K562 (cell line): ENCODE results near the gene C1orf116. TPM values are rescaled to one million over a fixed set of nuclear protein-coding genes. Genes with fewer than 3 reads are reported as not detected.

ENCODE experiments used
- ATAC-seq: fragments of 200-7000 bp; cut with Tn5 transposase; 3 replicates; pipeline ENCODE4 v1.9.1; 2020; ENCODE audit warnings: moderate library complexity
- BruUV-seq: library from RNA; stranded (reverse); fragments of 400-500 nt; replicated peaks from 2 replicates; lab custom pipeline; 2021; lab: Mats Ljungman, UMichigan
- CTCF ChIA-PET: fragments of 300-600 bp; formaldehyde crosslinking; extraction: SDS; loops from one replicate; lab custom pipeline; 2021; ENCODE audit warnings: low intra/inter-chr PET ratio; lab: Yijun Ruan, JAX
- POLR2A ChIA-PET: fragments of 300-600, 350-650 bp; sonication (Branson Sonifier 250); formaldehyde crosslinking; extraction: SDS; loops from one replicate; lab custom pipeline; 2021; ENCODE audit warnings: antibody characterized with exemption, inconsistent platforms; lab: Yijun Ruan, JAX
- DNase-seq, 4 experiments: peaks; one replicate each; pipeline versions ENCODE4 v3.0.0 to v3.0.0-alpha.2; 2011 to 2018; ENCODE audit warnings: low spot score in 3 of 4, mixed read lengths in 3 of 4; ENCODE audit errors: extremely low read depth in 1 of 4
- FAIRE-seq: peaks from 2 replicates; lab custom pipeline; 2011; peaks lifted over from hg19 to GRCh38; lab: Jason Lieb, UNC
- H2AFZ ChIP-seq: 2 replicates; pipeline ENCODE4 v1.6.0; 2011; ENCODE audit warnings: low read depth, low read length, control low read depth, inconsistent platforms
- H3K27ac ChIP-seq: fragments of 200-600 bp; 3 replicates; pipeline ENCODE4 v1.8.0; 2011; ENCODE audit warnings: low read depth, mild to moderate bottlenecking, control low read depth, inconsistent platforms, low read length, moderate library complexity, mixed read lengths; ENCODE audit errors: extremely low read depth
- H3K27me3 ChIP-seq, 2 experiments: fragments of 300-600 bp in 1 of 2; 2 replicates in 1 of 2; 3 replicates in 1 of 2; pipeline versions ENCODE4 v1.6.0 to v1.8.0; 2011; ENCODE audit warnings: inconsistent platforms in 2 of 2, low read length in 2 of 2, mild to moderate bottlenecking in 1 of 2, mixed read lengths in 1 of 2, moderate library complexity in 1 of 2; ENCODE audit not compliant: control insufficient read depth in 2 of 2, insufficient read depth in 2 of 2
- H3K36me3 ChIP-seq: fragments of 300-600 bp; 3 replicates; pipeline ENCODE4 v1.8.0; 2011; ENCODE audit warnings: mild to moderate bottlenecking, low read length, inconsistent platforms; ENCODE audit not compliant: control insufficient read depth, insufficient read depth
- H3K4me1 ChIP-seq, 2 experiments: fragments of 200-600 bp in 1 of 2; replicated peaks in 1 of 2; 2 replicates in 1 of 2; 3 replicates in 1 of 2; pipeline versions ENCODE4 v1.5.1 to v1.8.0; 2011; ENCODE audit warnings: inconsistent platforms in 2 of 2, low read length in 2 of 2, mild to moderate bottlenecking in 1 of 2, mixed read lengths in 1 of 2, moderate library complexity in 1 of 2; ENCODE audit not compliant: control insufficient read depth in 2 of 2, insufficient read depth in 2 of 2
- H3K4me2 ChIP-seq: 2 replicates; pipeline ENCODE4 v1.6.1; 2011; ENCODE audit warnings: low read length, control low read depth, inconsistent platforms, mixed read lengths; ENCODE audit not compliant: insufficient read depth
- H3K4me3 ChIP-seq: fragments of 200-600 bp; sonication (generic), shearing (Covaris generic); 2 replicates; pipeline ENCODE4 v1.5.1; 2016; ENCODE audit warnings: control low read depth, inconsistent platforms
- H3K79me2 ChIP-seq: fragments of 200-600 bp; 3 replicates; pipeline ENCODE4 v1.8.0; 2011; ENCODE audit warnings: low read length, inconsistent platforms; ENCODE audit not compliant: control insufficient read depth, insufficient read depth
- H3K9ac ChIP-seq, 2 experiments: 2 replicates each; pipeline versions ENCODE4 v1.6.0 to v1.6.1; 2011; ENCODE audit warnings: low read depth in 2 of 2, low read length in 2 of 2, control low read depth in 1 of 2, inconsistent platforms in 1 of 2, mild to moderate bottlenecking in 1 of 2, mixed read lengths in 1 of 2; ENCODE audit not compliant: insufficient read depth in 1 of 2
- H3K9me1 ChIP-seq: one replicate; pipeline ENCODE4 v1.6.0; 2011; ENCODE audit warnings: inconsistent platforms, mild to moderate bottlenecking, low read length, moderate library complexity; ENCODE audit not compliant: control insufficient read depth, insufficient read depth
- H3K9me3 ChIP-seq: replicated peaks from 2 replicates; pipeline ENCODE4 v1.5.1; 2011; ENCODE audit warnings: low read depth, low read length, inconsistent platforms; ENCODE audit not compliant: control insufficient read depth, insufficient read depth
- H4K20me1 ChIP-seq: replicated peaks from 2 replicates; pipeline ENCODE4 v1.6.1; 2011; ENCODE audit warnings: low read length, inconsistent platforms, mixed read lengths; ENCODE audit not compliant: control insufficient read depth, insufficient read depth
- BRCA1 ChIP-seq, 2 experiments: fragments of 450-650 bp in 1 of 2; sonication (generic) in 1 of 2; formaldehyde crosslinking in 1 of 2; IDR thresholded peaks; 2 replicates each; pipeline versions ENCODE4 v1.5.0 to v1.6.1; 2017 to 2020; ENCODE audit warnings: mild to moderate bottlenecking in 1 of 2, missing genetic modification reagents in 1 of 2
- CCNT2 ChIP-seq: IDR thresholded peaks from 2 replicates; pipeline ENCODE4 v1.6.1; 2011; ENCODE audit warnings: borderline replicate concordance, low read depth, mild to moderate bottlenecking, moderate library complexity, mixed read lengths, low read length; ENCODE audit not compliant: insufficient read length; ENCODE audit errors: extremely low read depth
- FOXA3 ChIP-seq, 2 experiments: fragments of 450-650 bp in 1 of 2; sonication (generic) in 1 of 2; formaldehyde crosslinking; IDR thresholded peaks in 1 of 2; conservative IDR thresholded peaks in 1 of 2; 2 replicates each; pipeline versions ENCODE4 v1.4.0 to v1.8.0; 2020 to 2022; ENCODE audit warnings: mild to moderate bottlenecking in 2 of 2, missing genetic modification reagents in 1 of 2
- FOXP1 ChIP-seq: sonication (generic); formaldehyde crosslinking; IDR thresholded peaks from 2 replicates; pipeline ENCODE4 v1.8.0; 2022; ENCODE audit warnings: mild to moderate bottlenecking, missing genetic modification reagents
- GATAD2B ChIP-seq: fragments of 450-650 bp; IDR thresholded peaks from 2 replicates; pipeline ENCODE4 v1.6.1; 2017; ENCODE audit warnings: mild to moderate bottlenecking, borderline replicate concordance
- HSF4 ChIP-seq: fragments of 250-450 bp; sonication (Bioruptor Pico); IDR thresholded peaks from 2 replicates; pipeline ENCODE4 v2.1.2; 2022; ENCODE audit warnings: mild to moderate bottlenecking, moderate library complexity, borderline replicate concordance
- JUN ChIP-seq, 2 experiments: sonication (generic) in 1 of 2; formaldehyde crosslinking in 1 of 2; IDR thresholded peaks; 2 replicates each; pipeline versions ENCODE4 v1.6.1 to v1.8.0; 2012 to 2022; ENCODE audit warnings: borderline replicate concordance in 2 of 2, mild to moderate bottlenecking in 2 of 2, improper control_type of control experiment in 1 of 2, low read depth in 1 of 2, low read length in 1 of 2, missing genetic modification reagents in 1 of 2
- RBFOX2 ChIP-seq: fragments of 200-400 bp; formaldehyde crosslinking; IDR thresholded peaks from 2 replicates; pipeline ENCODE4 v1.6.1; 2017; ENCODE audit warnings: low read depth, mild to moderate bottlenecking, low read length, moderate library complexity
- RBM39 ChIP-seq: fragments of 200-400 bp; formaldehyde crosslinking; optimal IDR thresholded peaks from 2 replicates; pipeline ENCODE3; 2018; ENCODE audit warnings: low read depth, low read length
- RFX1 ChIP-seq: fragments of 450-650 bp; IDR thresholded peaks from 2 replicates; pipeline ENCODE4 v1.6.1; 2016; ENCODE audit warnings: mild to moderate bottlenecking, moderate library complexity
- ZBTB8A ChIP-seq: fragments of 450-650 bp; IDR thresholded peaks from 2 replicates; pipeline ENCODE4 v1.6.1; 2018; ENCODE audit warnings: mild to moderate bottlenecking, moderate library complexity; ENCODE audit not compliant: partially characterized antibody
- WGBS: fragments of 100-300 bp; shearing (Covaris generic); methylation state at CpG from one replicate; pipeline ENCODE4 v1.1.6; 2016; ENCODE audit warnings: low coverage, mixed read lengths; ENCODE audit not compliant: insufficient coverage; ENCODE audit errors: missing lambda C conversion rate; 5-methylcytosine and 5-hydroxymethylcytosine counted together
- in situ Hi-C: fragments of 300-500 bp; cut with MboI; formaldehyde crosslinking; loops from 4 replicates; pipeline ENCODE4 v1.15.0; 2018; ENCODE audit warnings: inconsistent platforms, mixed read lengths
- intact Hi-C: fragments of 100-400 bp; cut with micrococcal nuclease; formaldehyde crosslinking; loops from 2 replicates; pipeline ENCODE4 v1.14.2; 2022
- polyA plus RNA-seq, 8 experiments: library from polyadenylated mRNA; depleted of rRNA in 4 of 8; stranded (reverse) in 5 of 8; unstranded in 3 of 8; fragments of >200 nt; fragmentation: Nextera tagmentation in 2 of 8; fragmentation: Illumina TruSeq in 1 of 8; extraction: Ambion mirVana in 2 of 8; extraction: Trizol in 1 of 8; gene quantifications; 2 replicates each; pipeline versions ENCODE4 v1.2.1 to v1.2.3, GENCODE V29; 2011 to 2014; ENCODE audit warnings: inconsistent platforms in 1 of 8, missing spikeins in 1 of 8
- total RNA-seq, 7 experiments: library from RNA; depleted of rRNA in 6 of 7; stranded (reverse); fragments of >200 nt in 6 of 7; fragmentation: Illumina TruSeq in 2 of 7; extraction: Trizol in 2 of 7; gene quantifications; 2 replicates each; pipeline versions ENCODE4 v1.2.1 to v1.2.3, GENCODE V29; 2011 to 2021; ENCODE audit warnings: low replicate concordance in 1 of 7
- TF ChIP-seq, protein P1 (sequence below): sonication (generic); formaldehyde crosslinking; IDR thresholded peaks from 2 replicates; pipeline ENCODE4 v1.8.1; 2023; ENCODE audit warnings: mild to moderate bottlenecking, missing genetic modification reagents
- TF ChIP-seq, protein P2 (sequence below): sonication (generic); formaldehyde crosslinking; IDR thresholded peaks from 2 replicates; pipeline ENCODE4 v1.4.0; 2020; ENCODE audit warnings: mild to moderate bottlenecking, missing genetic modification reagents

C1orf116 gene
- total and polyA plus RNA-seq, 9 of the 15 experiments (the other 6 are each of a cell fraction or from before 2014, with no cell fraction given), result 0.62 to 3.0 (median 0.95) TPM

DNA sequence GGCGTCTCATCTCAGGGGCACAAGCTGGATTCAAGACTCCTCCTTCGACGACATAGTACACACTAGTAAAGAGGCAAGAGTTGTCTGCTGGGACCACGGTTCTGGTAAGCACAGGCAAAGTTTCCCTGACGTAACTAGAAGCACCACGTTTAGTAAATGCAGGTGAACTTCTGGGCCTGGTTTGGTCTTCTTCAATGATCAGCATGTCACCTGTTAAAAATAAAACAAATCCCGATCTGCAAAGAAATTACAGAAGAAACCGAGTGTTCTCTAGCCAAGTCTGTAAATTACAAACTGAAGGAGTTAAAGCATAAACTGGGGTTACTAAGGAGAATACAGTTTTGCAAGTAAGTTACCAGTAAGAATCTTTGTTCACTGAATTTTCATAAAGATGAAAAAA is 17.0 kb upstream of the C1orf116 start (continued):
- TF ChIP-seq HSF4 (CRISPR knock-in tag) (0 out of 2 replicates have a peak, but pooled peaks have one; percentile 62), ZBTB8A (no peak), CCNT2 (peak; percentile 4)
- TF ChIP-seq, protein P1, sequence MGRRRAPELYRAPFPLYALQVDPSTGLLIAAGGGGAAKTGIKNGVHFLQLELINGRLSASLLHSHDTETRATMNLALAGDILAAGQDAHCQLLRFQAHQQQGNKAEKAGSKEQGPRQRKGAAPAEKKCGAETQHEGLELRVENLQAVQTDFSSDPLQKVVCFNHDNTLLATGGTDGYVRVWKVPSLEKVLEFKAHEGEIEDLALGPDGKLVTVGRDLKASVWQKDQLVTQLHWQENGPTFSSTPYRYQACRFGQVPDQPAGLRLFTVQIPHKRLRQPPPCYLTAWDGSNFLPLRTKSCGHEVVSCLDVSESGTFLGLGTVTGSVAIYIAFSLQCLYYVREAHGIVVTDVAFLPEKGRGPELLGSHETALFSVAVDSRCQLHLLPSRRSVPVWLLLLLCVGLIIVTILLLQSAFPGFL (CRISPR knock-in tag), result 0 out of 2 replicates have a peak, but pooled peaks have one; percentile 45
- TF ChIP-seq, protein P2, sequence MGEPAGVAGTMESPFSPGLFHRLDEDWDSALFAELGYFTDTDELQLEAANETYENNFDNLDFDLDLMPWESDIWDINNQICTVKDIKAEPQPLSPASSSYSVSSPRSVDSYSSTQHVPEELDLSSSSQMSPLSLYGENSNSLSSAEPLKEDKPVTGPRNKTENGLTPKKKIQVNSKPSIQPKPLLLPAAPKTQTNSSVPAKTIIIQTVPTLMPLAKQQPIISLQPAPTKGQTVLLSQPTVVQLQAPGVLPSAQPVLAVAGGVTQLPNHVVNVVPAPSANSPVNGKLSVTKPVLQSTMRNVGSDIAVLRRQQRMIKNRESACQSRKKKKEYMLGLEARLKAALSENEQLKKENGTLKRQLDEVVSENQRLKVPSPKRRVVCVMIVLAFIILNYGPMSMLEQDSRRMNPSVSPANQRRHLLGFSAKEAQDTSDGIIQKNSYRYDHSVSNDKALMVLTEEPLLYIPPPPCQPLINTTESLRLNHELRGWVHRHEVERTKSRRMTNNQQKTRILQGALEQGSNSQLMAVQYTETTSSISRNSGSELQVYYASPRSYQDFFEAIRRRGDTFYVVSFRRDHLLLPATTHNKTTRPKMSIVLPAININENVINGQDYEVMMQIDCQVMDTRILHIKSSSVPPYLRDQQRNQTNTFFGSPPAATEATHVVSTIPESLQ (CRISPR knock-in tag), result peak; percentile 68; the same call in 1 of the 2 replicates

DNA sequence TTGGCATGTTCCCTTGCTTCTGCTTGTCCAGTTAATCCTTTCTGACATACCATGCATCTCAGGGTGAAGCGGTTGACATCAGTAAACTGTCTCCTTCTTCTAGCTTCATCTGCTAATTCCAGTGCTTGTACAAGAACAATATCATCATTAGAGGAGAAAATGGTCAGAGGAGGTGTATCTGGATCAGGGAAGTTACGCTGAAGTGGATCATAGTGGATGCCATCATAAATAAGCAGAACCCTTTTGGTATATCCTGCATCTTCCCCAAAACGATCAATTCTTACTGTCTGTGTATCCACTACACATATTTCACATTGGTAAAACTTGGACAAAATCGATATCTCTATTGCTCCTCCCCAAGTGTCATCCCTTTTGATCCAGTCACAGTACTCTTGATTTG is 16.5 kb upstream of the C1orf116 start:
- intact Hi-C loops (no loop called here), in situ Hi-C loops (no loop called here)
- H4K20me1 ChIP-seq, result peaks cover 18% of the 10 kb centered on the region
- H3K36me3 ChIP-seq, result peaks cover 60% of the 10 kb centered on the region
- no TSS peak for BruUV-seq
- CTCF ChIA-PET, result interaction anchor here (2.3 kb wide), 1 partner anchor 28 kb away, joined by 17 read pairs; no protein-coding TSS in a partner anchor
- H3K9me1 ChIP-seq, result no peaks in the 10 kb centered on the region
- peak overlapping the region; percentile 92 for H3K4me3 ChIP-seq
- H2AFZ ChIP-seq, result no peak overlapping the region
- 50% methylated on average over 4 of the region's 4 CpGs for WGBS
- H3K4me2 ChIP-seq, result peak overlapping the region; percentile 99
- H3K9ac ChIP-seq, result peak overlapping the region; percentile 85 to 98; a peak in 3 of 4 replicates
- H3K27me3 ChIP-seq, result no peaks in the 10 kb centered on the region
- H3K9me3 ChIP-seq, result no peaks in the 10 kb centered on the region
- no peak for DNase-seq
- POLR2A ChIA-PET, result interaction anchor here (1.1 to 9.8 kb wide), 5 partner anchors 8 to 471 kb away, joined by 4 to 104 read pairs (median 23); partner anchors contain the start of gene C1orf116
- TF ChIP-seq RBFOX2, result peak; percentile 43
- peak; percentile 80 for TF ChIP-seq RBM39
- no peak for TF ChIP-seq BRCA1 (IDR thresholded peaks at IDR 0.05)
- TF ChIP-seq BRCA1 (CRISPR knock-in tag; IDR thresholded peaks at IDR 0.05), result no peak
- TF ChIP-seq RFX1, result no peak
- 0 out of 2 replicates have a peak, but pooled peaks have one; percentile 16 for TF ChIP-seq GATAD2B
- 0 out of 2 replicates have a peak, but pooled peaks have one; percentile 54 for TF ChIP-seq FOXP1 (CRISPR knock-in tag)
- 0 out of 4 replicates have a peak, but pooled peaks of 1 of the 2 experiments have one; percentile 49 for TF ChIP-seq FOXA3 (CRISPR knock-in tag; conservative IDR thresholded peaks at IDR 0.05 in 1 of 2, IDR thresholded peaks at IDR 0.05 in 1 of 2)
- TF ChIP-seq JUN (IDR thresholded peaks at IDR 0.05; ENCODE audit: borderline replicate concordance, low read depth, low read length), result no peak
- TF ChIP-seq JUN (CRISPR knock-in tag; IDR thresholded peaks at IDR 0.05; ENCODE audit: borderline replicate concordance), result 0 out of 2 replicates have a peak, but pooled peaks have one; percentile 43
- TF ChIP-seq, all 486 proteins: peak for 6
- FAIRE-seq (no peak), ATAC-seq (no peak)
- Histone ChIP-seq H3K4me1 (peaks cover 12 to 51% of the 10 kb centered on the region in 2 experiments), H3K79me2 (peaks cover 89% of the 10 kb centered on the region), H3K27ac (peak overlapping the region; percentile 94)
